ENCODE measurements around the gene GUK1. TPM values are rescaled to one million over a fixed set of nuclear protein-coding genes. Genes with fewer than 3 reads are reported as not detected.
A peak's percentile ranks its signal among the peaks of the same experiment; 100 is the strongest.

GUK1 gene
- total and polyA plus RNA-seq, 2 donors (not counting 1 experiment from before 2014, with no cell fraction given) = 125 to 356 TPM

DNA sequence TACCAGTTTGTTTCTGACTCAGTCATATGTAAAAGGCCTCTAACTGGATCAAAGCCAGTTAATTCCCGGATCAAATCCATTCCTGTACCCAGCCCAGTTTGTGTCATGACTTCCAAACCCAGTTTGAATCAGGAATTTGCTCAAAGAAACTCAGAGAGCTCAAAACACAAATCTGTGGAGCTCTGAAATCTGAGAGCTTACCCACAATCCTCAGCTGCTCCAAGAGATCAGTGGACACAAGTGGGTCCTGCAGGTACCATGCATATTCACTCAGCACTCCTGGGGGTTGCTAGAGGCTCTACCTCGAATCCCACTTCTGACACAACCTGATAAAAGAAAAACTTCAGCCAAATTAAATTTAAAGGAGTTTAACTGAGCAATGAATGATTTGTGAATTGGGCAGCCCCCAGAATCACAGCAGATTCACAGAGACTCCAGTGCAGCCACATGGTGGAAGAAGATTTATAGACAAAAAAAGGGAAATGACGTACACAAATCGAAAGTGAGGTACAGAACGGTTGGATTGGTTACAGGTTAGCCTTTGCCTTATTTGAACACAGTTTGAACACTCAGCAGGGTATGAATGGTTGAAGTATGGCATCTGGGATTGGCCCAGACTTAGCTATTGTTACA, 19.1 kb upstream of the GUK1 start:
- DNase-seq = peak; percentile 63
- H3K4me3 Mint-ChIP-seq = peak overlapping the region; percentile 8
- H3K9me3 ChIP-seq (ENCODE audit: control extremely low read depth in 1 of 3, control insufficient read depth in 2 of 3, insufficient read depth in 1 of 3, low read length in 2 of 3) = no peaks in the 10 kb centered on the region
- intact Hi-C loops (cut with micrococcal nuclease) = no loop called here
- 25% methylated on average over 4 of the region's 5 CpGs for WGBS (ENCODE audit: insufficient coverage)
- POLR2A ChIA-PET = no interaction called here
- H3K79me2 ChIP-seq (ENCODE audit: control insufficient read depth, insufficient read depth, low read length) = no peaks in the 10 kb centered on the region
- no peaks in the 10 kb centered on the region for H3K27me3 Mint-ChIP-seq
- H3K9ac ChIP-seq (ENCODE audit: low read length) = no peak overlapping the region
- H3K9me3 Mint-ChIP-seq (ENCODE audit: insufficient read depth) = peaks cover 3% of the 10 kb centered on the region
- H3K4me2 ChIP-seq (replicated peaks; ENCODE audit: low read depth, low read length, poor library complexity, severe bottlenecking) = peak overlapping the region; percentile 39
- no peaks in the 10 kb centered on the region for H3K27me3 ChIP-seq (replicated peaks in 1 of 4; ENCODE audit: control extremely low read depth in 1 of 4, control insufficient read depth in 3 of 4, insufficient read depth in 4 of 4, low read length in 3 of 4)
- H2AFZ ChIP-seq (ENCODE audit: insufficient read depth, low read depth, low read length, poor library complexity, severe bottlenecking) = peak overlapping the region; percentile 41
- TF ChIP-seq, protein P1, sequence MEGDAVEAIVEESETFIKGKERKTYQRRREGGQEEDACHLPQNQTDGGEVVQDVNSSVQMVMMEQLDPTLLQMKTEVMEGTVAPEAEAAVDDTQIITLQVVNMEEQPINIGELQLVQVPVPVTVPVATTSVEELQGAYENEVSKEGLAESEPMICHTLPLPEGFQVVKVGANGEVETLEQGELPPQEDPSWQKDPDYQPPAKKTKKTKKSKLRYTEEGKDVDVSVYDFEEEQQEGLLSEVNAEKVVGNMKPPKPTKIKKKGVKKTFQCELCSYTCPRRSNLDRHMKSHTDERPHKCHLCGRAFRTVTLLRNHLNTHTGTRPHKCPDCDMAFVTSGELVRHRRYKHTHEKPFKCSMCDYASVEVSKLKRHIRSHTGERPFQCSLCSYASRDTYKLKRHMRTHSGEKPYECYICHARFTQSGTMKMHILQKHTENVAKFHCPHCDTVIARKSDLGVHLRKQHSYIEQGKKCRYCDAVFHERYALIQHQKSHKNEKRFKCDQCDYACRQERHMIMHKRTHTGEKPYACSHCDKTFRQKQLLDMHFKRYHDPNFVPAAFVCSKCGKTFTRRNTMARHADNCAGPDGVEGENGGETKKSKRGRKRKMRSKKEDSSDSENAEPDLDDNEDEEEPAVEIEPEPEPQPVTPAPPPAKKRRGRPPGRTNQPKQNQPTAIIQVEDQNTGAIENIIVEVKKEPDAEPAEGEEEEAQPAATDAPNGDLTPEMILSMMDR (IDR thresholded peaks at IDR 0.05) = no peak
- TF ChIP-seq EZH2 (IDR thresholded peaks at IDR 0.05; ENCODE audit: borderline replicate concordance, insufficient read depth, low read depth, low read length, poor library complexity, severe bottlenecking) = no peak
- no peaks in the 10 kb centered on the region for H3K36me3 ChIP-seq (replicated peaks in 1 of 2; ENCODE audit: control extremely low read depth in 1 of 2, control insufficient read depth in 1 of 2, extremely low read depth in 1 of 2, insufficient read depth in 2 of 2, low read length in 1 of 2)
- H3K27ac ChIP-seq (ENCODE audit: low read length in 2 of 2) = no peak overlapping the region
- H4K20me1 ChIP-seq (ENCODE audit: control insufficient read depth, insufficient read depth, low read length, poor library complexity, severe bottlenecking) = no peaks in the 10 kb centered on the region
- peak; percentile 60 for ATAC-seq (ENCODE audit: low read depth)
- CTCF ChIA-PET = interaction anchor here (2.9 kb wide), 1 partner anchor 10 kb away, joined by 18 read pairs; no protein-coding TSS in a partner anchor
- peaks cover 5% of the 10 kb centered on the region for H3K4me1 Mint-ChIP-seq
- H3K27ac Mint-ChIP-seq = no peak overlapping the region
- H3K4me1 ChIP-seq (ENCODE audit: control insufficient read depth in 2 of 2, insufficient read depth in 2 of 2, low read length in 2 of 2) = peaks cover 10 to 11% of the 10 kb centered on the region in 2 donors
- H3K4me3 ChIP-seq (ENCODE audit: control extremely low read depth in 1 of 5, extremely low read depth in 1 of 5, insufficient read depth in 1 of 5, low read depth in 2 of 5, low read length in 4 of 5) = no peak overlapping the region

DNA sequence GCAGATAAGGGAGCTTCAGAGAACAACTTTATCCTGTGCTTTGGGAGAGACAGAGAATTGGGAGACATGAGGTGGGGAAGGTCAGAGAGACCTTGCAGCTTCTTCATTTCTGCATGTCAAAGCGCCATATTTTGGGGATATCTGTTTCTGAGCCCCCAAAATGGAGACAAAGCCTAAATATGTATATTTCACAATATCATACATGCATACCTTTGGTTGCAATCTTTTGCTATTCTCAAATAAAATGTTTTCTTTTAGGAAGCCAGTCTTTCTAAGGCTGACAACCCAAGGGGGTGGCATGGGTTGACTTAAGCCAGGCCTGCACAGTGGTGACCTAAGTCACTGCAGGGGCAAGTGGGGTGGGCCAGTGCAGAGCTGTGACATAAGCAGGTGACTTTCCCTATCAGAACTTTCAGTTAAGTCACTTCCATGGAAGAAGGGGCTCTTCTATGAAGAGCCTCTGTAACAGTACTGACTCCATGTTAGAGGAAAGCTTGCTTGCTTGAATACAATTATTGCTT, 17.1 kb upstream of the GUK1 start:
- DNase-seq (no peak), ATAC-seq (ENCODE audit: low read depth) (no peak)
- ChIA-PET POLR2A (no interaction called here), CTCF (interaction anchor here (1.4 to 2.9 kb wide), 2 partner anchors 8 to 48 kb away, joined by 3 to 18 read pairs; no protein-coding TSS in a partner anchor)
- peaks cover 2% of the 10 kb centered on the region for H3K9me3 Mint-ChIP-seq (ENCODE audit: insufficient read depth)
- TF ChIP-seq, protein P1 (IDR thresholded peaks at IDR 0.05) = no peak
- TF ChIP-seq EZH2 (IDR thresholded peaks at IDR 0.05; ENCODE audit: borderline replicate concordance, insufficient read depth, low read depth, low read length, poor library complexity, severe bottlenecking) = no peak
- Histone ChIP-seq H3K4me1 (ENCODE audit: control insufficient read depth in 2 of 2, insufficient read depth in 2 of 2, low read length in 2 of 2) (peaks cover 10 to 11% of the 10 kb centered on the region in 2 donors), H3K79me2 (ENCODE audit: control insufficient read depth, insufficient read depth, low read length) (no peaks in the 10 kb centered on the region), H3K27me3 (replicated peaks in 1 of 4; ENCODE audit: control extremely low read depth in 1 of 4, control insufficient read depth in 3 of 4, insufficient read depth in 4 of 4, low read length in 3 of 4) (no peaks in the 10 kb centered on the region), H3K4me2 (replicated peaks; ENCODE audit: low read depth, low read length, poor library complexity, severe bottlenecking) (no peak overlapping the region), H3K9me3 (ENCODE audit: control extremely low read depth in 1 of 3, control insufficient read depth in 2 of 3, insufficient read depth in 1 of 3, low read length in 2 of 3) (no peaks in the 10 kb centered on the region), H3K36me3 (replicated peaks in 1 of 2; ENCODE audit: control extremely low read depth in 1 of 2, control insufficient read depth in 1 of 2, extremely low read depth in 1 of 2, insufficient read depth in 2 of 2, low read length in 1 of 2) (no peaks in the 10 kb centered on the region), H4K20me1 (ENCODE audit: control insufficient read depth, insufficient read depth, low read length, poor library complexity, severe bottlenecking) (no peaks in the 10 kb centered on the region), H2AFZ (ENCODE audit: insufficient read depth, low read depth, low read length, poor library complexity, severe bottlenecking) (no peak overlapping the region), H3K9ac (ENCODE audit: low read length) (no peak overlapping the region), H3K27ac (ENCODE audit: low read length in 2 of 2) (no peak overlapping the region), H3K4me3 (ENCODE audit: control extremely low read depth in 1 of 5, extremely low read depth in 1 of 5, insufficient read depth in 1 of 5, low read depth in 2 of 5, low read length in 4 of 5) (no peak overlapping the region)
- H3K4me1 Mint-ChIP-seq = peaks cover 5% of the 10 kb centered on the region
- H3K27me3 Mint-ChIP-seq = peaks cover 9% of the 10 kb centered on the region
- no peak overlapping the region for H3K27ac Mint-ChIP-seq
- WGBS (ENCODE audit: insufficient coverage) = no CpG with 5 or more reads among the region's 1 CpG
- intact Hi-C loops (cut with micrococcal nuclease) = no loop called here
- H3K4me3 Mint-ChIP-seq = no peak overlapping the region

Data from B cell (primary cell).